Metanephros (tissue), 2 donors: ENCODE measurements around the gene USP51. TPM values are rescaled to one million over a fixed set of nuclear protein-coding genes. Genes with fewer than 3 reads are reported as not detected.

Source experiments
- small RNA-seq: library from RNA; depleted of rRNA; stranded (forward); fragments of <200 nt; gene quantifications from one replicate; pipeline ENCODE3, GENCODE V24; 2014; ENCODE audit warnings: low replicate concordance
- total RNA-seq: library from RNA; depleted of rRNA; stranded (reverse); fragments of >200 nt; gene quantifications from one replicate; pipeline ENCODE4 v1.2.3, GENCODE V29; 2014

Gene USP51
- total RNA-seq: 7.6 TPM

GRCh38 chrX:55489314-55490009 is at the start of gene USP51:
TSS of gene USP51 (minus strand) at chrX:55489848. CDS start at chrX:55488939, 909 bp downstream.

GRCh38 chrX:55451990-55452832 is 37.4 kb downstream of the USP51 start, which contains the start of gene MAGEH1:
TSS of gene MAGEH1 (plus strand) at chrX:55452127. CDS start at chrX:55452375, 248 bp downstream.

Small RNAs within 50 kb of the gene (small RNA-seq; reads per million reads assigned to genes)
- gene MIR4536-2: not detected

Other genes with a start within 250 kb of the USP51 start
- not detected for gene PAGE3, start 224.9 kb downstream of the USP51 start, total RNA-seq
- 66.7 TPM for gene MAGEH1, start 37.7 kb downstream of the USP51 start, total RNA-seq
- not detected for gene FOXR2, start 133.6 kb upstream of the USP51 start, total RNA-seq
- 52.8 TPM for gene RRAGB, start 227.9 kb upstream of the USP51 start, total RNA-seq